GM18526 (cell line): ENCODE data around the gene SYT6.

Experiments used
- POLR2A ChIP-seq: IDR thresholded peaks from 3 replicates; pipeline ENCODE4 v1.6.1; 2011; ENCODE audit not compliant: insufficient read length; ENCODE audit errors: extremely low read depth

Gene SYT6

DNA sequence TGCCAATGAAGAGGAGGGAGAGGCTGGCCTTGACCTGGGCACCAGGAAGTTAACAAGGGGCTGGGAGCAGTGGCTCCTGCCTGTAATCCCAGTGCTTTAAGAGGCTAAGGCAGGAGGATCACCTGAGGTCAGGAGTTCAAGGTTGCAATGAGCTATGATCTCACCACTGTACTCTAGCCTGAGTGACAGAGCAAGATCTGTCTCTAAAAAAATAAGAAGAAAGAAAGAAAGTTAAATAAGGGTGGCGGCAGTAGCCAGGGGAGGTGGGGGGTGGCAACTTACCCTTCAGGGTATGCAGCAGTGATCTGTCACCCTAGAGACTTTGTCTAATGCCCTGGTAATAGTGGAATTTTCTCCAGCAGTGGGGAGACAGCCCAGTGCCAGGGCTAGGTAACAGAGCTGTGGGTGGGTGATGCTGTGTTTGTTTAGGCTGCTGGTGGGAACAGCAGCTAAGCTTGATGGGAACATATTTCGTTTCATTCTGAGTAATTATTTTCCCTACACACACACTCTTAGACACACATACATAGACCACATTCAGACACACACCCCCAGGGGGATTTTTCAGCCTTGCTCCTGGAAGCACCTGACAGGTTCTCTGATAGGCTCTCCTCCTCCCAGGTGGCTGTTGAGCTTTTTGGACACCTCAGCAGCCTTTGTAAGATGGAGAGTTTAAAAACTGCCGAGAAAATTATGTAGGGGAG lies 11.3 kb upstream of the SYT6 start:
- no peak for TF ChIP-seq POLR2A

DNA sequence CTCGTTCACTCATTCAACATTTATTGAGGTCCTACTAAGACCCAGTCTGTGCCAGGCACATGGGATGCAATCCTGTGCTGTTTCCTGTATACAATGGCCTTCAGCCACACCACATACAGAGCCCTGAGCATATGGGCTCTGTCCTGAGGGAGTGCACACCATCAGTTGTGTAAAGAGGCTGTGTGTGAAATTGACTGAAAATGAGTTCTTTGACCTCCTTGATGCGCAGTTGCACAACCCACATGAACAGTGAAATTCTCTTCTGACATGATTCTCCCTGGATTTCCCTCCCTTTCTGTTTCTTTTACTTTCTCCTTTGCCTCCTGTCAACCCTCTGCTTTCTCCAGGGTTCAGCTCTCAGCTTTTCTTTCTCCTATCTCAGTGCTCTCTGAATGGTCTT lies 6.3 kb upstream of the SYT6 start:
- TF ChIP-seq POLR2A = no peak

DNA sequence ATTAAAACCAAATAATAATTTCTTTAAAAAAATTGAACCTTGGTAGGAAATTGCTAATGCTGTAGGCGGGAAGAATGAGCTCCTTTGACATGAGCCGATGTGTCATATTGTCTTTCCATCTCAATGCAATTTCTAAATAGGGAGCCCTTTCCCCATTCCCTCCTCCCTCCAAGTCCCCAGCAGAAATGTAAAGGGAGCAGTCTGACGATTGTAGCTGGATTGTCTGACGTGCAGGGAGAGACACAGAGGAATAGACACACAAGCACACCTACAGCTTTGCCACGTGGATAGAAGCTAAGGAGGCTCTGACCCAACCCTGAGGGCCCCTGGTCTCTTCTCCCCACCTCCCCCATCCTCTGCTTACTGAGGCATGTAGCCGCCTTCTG lies 3.6 kb upstream of the SYT6 start:
- TF ChIP-seq POLR2A = no peak

DNA sequence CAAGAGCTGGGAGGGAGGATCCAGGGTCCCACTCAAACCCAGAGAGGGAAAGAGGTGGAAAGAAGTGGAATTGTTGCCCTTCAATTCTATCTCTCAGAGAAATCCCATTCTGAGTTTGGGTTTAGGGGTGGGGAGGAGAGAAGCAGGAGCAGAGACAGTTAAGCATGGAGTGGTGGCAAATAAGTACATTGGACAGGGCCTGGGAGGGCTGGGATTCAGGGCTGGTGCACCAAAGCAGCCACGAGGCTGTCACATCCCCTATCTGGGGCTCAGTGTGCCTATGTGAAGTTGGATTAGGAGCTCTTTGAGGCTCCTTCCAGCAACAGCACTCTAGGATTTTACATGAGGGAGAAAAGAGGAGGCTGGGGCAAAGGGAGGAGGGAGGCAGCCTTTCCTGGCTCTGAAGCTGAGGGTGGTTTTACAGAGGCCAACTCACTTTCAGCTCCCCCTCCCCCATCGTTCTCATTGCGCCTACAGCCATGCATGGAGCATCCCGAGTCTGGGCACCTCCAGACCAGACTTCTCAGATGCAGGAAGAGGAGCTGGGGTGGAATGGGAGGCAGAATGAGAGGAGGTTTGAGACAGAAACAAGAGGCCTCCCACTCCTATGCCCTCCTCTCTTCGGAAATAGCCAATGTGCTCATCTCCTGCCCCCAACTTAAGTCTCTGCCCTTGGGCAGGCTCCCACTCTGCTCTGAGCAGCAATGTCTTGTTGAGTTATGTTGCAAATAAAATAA lies 3.0 kb upstream of the SYT6 start:
- TF ChIP-seq POLR2A = no peak

DNA sequence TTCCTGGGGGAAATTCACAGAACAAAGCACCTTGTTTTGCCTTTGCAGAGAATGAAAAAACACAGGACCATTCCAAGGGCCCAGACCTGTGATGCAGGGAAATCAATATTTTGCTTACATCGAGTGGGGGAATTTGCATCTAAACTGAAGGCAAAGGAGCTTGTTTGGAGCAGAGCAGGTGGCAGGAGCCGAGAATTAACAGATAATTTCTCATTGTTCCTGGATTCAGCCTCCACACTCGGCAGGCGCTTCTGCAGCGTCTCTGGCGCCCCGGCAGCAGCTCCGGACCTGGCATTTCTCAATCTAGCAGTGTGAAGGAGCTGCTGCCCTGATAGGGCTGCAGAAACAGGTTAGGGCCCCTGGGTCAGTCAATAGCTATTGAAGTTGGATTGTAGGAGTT lies 2.0 kb upstream of the SYT6 start:
- no peak for TF ChIP-seq POLR2A

DNA sequence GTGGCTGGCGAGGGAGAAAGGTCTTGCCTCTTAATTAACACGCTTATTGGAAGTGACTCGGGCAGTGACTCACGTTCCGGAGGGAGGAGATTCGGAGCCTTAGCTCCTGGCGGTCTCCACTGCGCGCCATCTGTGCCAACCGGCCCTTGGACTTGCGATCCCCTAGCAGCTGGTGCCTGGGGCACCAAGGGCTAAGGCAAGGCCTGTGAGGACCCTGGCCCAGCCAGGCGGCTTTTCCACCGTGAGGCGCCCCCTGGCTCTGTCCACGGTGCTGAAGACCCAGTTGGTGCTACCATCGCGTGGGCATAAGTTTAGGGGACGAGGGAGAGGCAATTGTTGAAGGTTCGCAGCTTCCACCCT lies 1.3 kb upstream of the SYT6 start:
- TF ChIP-seq POLR2A = no peak

DNA sequence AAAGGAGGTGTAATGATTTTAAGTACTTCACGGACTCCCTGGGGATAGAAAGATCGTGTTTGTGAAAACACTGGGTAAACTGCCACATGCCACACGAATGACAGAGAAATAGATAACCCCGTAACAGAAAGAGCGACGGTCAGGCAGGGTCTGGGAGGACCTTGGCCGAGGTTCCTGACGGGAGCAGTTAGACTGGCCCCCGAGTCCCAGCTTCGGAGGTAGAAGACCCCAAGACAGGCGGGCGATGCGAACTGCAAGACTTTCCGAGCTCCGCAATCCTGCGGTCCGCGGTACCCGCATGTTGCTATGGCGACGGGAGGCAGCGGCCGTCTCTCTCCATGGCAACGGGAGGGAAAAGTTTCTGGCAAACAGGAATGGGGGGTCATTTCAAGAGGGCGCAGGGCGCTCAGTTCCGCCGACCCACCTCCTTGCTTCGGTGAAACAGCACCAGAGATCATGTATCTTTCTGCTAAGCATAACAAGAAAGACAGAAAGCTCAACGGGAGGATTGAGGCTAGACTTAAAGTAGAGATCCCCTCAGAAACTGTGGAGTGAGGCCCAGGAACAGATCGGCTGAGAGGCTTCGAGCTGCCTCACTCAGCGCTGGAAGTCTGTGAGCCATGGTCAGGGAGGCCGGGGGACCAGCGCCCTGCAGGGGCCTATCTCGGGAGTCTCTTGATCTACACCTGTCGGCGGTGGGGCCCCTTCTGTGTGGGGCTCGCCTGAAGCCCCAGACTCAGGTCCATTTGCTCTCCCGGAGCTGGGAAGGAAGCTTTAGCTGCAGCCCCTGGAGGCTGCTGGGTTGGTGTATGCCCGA lies 685 bp upstream of the SYT6 start:
- TF ChIP-seq POLR2A = no peak

DNA sequence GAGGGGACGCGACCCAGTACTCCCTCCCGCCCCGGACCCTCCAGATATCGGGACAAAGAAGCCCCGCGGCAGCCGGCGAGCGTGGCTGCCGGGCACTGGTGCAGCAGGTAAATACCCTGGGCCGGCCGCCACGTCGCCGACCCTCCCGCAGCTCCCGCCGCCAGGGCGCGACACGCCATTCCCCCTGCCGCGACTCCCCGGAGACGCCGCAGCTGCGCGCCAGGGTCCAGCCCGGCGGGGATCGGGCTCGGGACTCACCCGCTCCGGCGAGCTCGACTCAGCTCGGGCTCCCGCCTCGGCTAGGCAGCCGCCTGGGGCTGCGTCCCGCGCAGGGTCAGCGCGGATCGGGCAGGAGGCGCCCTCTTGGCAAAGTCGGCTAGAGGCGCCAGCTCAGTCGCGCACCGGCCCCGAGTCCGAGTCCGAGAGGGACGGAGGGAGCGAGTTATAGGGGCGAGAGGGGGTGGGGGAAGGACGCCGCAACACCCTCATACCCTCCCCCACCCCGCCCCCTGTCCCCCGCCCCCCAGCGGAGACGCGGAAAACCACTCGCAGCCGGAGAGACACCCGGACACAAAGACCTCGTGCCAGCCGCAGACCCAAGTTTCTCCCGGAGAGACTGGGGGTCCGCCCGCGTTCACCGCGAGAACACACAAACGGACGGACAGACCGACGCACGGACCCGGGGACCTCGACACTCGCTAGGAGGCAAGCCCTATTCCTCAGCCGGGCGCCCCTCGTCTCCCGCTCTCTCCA lies 985 bp downstream of the SYT6 start:
- no peak for TF ChIP-seq POLR2A

DNA sequence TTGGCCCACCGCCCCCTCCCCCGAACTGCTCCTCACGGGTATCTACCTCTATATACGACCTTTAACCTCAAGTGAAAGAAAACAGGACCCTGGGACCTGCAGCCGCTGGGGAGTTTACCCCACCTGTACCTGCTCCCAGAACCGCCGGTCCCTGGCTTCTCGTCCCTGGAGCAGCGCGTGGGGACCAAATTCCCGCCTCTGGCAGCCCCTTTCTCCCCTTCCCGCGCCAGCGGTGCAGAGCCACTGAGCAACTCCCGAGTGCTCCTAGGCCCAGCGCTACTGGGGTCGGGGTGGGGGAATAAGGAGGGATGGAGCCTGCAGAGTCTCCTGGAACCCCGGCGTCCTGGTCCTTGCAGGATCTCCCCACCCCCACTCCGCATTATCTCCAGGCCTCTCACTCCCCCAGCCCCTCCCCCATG lies 1.6 kb downstream of the SYT6 start:
- no peak for TF ChIP-seq POLR2A

DNA sequence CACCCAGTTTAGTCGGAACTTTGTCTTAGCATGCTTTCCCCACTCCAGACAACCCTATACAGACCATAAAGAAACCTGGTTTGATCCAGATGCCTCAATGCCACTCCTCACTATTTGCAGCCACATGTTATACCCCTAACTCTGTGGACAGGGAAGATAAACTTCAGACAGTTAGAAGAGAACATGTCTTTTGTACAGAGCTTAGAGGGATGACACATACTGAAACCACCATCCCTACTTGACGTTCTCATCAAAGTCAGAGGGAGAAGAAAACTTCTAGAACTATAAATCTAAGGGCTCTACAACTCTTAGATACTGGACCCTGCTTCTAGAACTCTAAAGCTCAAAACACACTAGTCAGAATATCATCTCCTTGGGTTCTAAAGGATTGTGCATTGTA lies 3.7 kb downstream of the SYT6 start:
- TF ChIP-seq POLR2A = no peak

DNA sequence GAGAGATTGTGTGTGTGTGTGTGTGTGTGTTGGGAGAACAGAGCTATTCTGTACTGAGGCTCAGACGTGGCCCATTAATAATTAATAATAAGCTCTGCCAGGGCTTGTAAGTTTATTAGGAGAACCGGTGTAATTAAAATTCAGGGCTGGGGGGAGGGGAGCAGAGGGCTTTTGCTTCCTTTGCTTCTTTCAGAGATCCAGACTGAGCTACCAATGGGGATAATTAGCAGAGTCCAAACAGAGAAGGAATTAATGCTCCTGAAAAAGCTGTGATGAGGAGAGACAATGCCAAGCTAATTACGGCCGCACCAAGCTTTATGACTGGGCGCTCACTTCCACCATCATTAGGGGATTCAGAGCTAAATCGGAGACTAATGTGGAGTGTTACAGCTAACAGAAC lies 4.5 kb downstream of the SYT6 start:
- TF ChIP-seq POLR2A = no peak

DNA sequence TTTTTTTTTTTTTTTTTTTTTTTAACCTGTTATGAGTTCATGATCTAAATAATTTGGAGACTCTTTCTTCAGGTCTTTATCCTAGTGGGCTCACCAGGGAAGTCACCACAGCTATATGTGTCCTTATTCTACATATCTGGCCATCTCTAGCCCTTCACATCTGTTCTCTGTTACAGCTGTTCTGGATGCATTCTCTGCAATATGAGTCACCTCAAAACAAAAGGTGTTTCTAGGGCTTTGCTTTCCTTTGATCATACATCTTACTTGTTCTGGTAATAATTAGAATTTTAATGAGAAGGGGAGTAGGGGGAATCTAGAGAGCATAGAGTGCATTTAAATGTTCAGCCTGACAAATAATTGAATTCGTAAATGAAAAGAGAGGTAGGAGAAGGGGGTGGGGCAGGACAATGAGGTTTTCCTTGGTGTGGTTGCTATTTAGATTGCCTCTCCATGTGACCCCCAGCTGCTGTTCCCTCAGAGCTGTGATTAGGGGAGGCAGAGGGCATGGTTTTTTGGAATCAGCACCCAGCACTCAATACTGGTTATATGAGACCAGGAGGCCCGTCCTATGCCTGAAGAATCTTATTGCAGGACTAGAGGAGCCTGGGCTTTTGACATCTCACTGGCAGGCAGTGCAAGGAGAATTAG lies 8.0 kb downstream of the SYT6 start:
- no peak for TF ChIP-seq POLR2A

DNA sequence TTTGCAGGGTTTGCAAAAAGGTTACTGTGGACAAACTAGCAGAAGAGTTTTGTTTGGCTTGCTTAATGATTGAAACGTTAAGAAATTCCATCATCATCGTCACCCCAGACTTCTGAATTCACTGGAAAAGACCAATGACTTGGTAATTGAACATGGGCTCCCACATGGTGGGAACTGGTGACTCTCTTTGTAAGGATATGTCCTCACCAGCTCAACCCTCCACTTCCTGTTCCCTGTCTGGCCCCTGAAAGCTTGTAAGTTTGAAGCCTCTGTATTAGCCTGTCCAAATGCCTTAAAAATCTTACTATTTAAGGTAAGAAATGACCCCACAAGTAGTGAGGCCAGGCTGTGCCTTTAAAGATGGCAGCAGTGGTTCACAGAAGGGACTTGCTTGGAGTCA lies 9.7 kb downstream of the SYT6 start:
- no peak for TF ChIP-seq POLR2A

DNA sequence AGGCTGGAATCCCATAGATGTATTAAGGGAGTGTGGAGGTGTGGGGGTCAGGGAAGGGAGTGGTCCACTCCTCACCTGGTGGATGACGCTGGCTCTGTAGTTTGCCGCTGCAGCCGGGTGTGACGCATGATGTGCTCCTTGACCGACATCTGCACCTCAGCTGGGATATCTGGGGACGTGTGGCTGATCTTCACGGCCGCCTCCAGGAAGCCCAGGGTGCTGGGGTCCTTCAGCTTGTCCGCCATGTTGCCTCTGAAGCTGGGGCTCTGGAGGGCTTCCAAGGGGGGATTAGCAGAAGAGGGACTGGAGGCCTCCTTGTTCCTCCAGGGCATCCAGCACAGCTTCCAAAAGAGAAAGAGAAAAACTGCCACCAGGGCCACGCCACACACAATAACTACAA lies 14.1 kb downstream of the SYT6 start:
- TF ChIP-seq POLR2A = no peak

DNA sequence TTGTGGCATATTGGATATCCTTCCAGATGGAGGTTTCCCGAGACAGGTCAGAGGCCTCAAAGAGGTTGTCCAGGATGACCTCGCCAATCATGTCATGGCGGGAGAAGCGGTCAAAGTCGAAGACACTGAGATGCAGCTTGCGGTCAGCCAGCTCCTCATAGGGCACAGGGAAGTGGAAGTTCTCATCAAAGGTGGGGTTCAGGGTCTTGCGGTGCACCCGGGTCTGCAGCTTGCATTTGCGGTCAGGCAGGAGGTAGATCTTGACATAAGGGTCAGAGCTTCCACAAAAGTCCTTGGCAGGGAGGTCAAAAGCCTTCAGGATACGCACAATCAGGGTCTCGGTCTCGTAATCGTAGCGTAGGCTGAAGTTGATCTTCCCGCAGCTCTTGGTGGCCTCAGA lies 16.2 kb downstream of the SYT6 start:
- TF ChIP-seq POLR2A = no peak
